NCI-H2029 treated with DMSO at 0.1 percent for 48 hours (cell line): Measurements from ENCODE around the gene RBM46.

ENCODE experiments used
- DNase-seq: peaks from one replicate; lab custom pipeline; 2025; lab: John Stamatoyannopoulos, UW

The RBM46 gene, protein sequence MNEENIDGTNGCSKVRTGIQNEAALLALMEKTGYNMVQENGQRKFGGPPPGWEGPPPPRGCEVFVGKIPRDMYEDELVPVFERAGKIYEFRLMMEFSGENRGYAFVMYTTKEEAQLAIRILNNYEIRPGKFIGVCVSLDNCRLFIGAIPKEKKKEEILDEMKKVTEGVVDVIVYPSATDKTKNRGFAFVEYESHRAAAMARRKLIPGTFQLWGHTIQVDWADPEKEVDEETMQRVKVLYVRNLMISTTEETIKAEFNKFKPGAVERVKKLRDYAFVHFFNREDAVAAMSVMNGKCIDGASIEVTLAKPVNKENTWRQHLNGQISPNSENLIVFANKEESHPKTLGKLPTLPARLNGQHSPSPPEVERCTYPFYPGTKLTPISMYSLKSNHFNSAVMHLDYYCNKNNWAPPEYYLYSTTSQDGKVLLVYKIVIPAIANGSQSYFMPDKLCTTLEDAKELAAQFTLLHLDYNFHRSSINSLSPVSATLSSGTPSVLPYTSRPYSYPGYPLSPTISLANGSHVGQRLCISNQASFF

GRCh38 chr4:154781126-154781982 lies at the start of gene RBM46:
Gene RBM46 (plus strand): TSS chr4:154781272. CDS start chr4:154796753, 15,481 bp downstream.
- no peak for DNase-seq

DNA sequence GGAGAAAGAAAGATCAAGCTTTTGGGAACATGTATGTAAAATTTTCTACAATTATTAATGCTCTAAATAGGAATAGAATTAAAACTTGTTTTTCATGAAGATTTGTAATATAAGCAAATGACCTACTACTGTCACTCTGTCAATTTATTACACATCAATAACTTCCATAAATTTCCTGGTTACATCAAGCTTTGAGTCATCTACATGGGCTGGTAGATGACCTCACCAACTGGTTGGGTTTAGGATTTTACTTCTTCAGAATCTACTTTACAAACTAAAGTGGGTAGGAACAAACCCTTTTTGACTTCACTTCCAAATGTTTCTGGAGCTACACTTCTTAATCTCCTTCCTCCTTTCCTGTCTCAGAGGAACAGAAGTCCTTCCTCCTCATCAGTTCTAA lies 49.3 kb upstream of the RBM46 start:
- DNase-seq = no peak

GRCh38 chr4:154732669-154733068 lies 48.4 kb upstream of the RBM46 start:
- no peak for DNase-seq

DNA sequence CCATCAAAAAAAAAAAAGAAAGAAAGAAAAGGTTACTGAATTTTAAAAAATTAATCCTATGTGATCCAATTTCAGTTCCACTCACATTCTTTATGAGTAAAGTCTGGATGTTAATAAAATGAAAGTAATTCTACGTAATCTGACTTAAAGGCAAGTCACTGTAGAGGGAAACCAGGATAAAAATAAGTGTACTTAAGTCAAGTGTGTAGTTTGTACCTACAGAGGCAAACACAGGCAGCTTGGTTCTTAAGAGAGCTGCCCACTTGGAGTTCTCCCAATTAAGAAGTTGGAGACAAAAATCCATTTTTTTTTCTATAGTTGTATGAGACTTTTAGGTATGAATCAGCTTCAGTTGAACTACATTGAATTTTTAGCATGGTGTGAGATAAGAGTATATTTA lies 44.3 kb upstream of the RBM46 start:
- no peak for DNase-seq

DNA sequence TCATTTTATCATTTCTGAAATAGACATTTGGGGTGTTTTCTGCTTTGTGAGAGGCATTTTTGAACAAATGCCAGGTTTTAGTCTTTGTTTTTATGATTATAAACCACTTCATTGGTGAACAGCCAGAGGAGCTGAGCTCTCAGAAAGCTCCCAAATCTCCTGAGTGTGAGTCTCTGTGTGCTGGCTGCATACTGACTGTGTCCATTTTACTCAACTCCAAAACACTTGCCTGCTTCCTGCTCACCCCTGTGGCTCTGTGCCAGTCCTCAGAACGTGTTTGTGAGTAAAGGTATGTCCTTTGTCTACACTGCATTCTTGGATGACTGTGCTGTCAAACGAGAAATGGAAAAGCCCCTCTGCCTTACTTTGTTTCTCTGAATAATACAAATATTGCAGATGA lies 42.6 kb upstream of the RBM46 start:
- no peak for DNase-seq

DNA sequence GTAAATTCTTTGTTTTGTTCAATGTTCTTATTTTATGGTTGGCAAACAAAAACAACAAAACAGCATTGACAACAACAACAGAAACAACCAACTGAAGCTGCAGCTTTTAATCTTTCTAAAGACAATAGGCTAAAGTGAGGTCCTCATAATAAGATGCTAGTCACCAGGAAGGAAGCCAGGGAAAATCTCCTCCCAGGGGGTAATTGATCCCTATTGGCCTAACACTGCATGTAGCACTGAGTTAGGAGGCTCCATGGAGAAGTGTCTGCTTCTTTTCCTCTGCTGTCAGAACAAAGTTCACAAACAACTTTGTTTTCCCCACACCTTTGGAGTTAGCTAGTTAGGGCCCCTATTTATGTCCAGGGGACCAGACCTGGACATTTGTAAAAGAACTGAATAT lies 42.0 kb upstream of the RBM46 start:
- DNase-seq = no peak

GRCh38 chr4:154740462-154740861 lies 40.6 kb upstream of the RBM46 start:
- DNase-seq = no peak

GRCh38 chr4:154741131-154741665 lies 39.9 kb upstream of the RBM46 start:
- no peak for DNase-seq

DNA sequence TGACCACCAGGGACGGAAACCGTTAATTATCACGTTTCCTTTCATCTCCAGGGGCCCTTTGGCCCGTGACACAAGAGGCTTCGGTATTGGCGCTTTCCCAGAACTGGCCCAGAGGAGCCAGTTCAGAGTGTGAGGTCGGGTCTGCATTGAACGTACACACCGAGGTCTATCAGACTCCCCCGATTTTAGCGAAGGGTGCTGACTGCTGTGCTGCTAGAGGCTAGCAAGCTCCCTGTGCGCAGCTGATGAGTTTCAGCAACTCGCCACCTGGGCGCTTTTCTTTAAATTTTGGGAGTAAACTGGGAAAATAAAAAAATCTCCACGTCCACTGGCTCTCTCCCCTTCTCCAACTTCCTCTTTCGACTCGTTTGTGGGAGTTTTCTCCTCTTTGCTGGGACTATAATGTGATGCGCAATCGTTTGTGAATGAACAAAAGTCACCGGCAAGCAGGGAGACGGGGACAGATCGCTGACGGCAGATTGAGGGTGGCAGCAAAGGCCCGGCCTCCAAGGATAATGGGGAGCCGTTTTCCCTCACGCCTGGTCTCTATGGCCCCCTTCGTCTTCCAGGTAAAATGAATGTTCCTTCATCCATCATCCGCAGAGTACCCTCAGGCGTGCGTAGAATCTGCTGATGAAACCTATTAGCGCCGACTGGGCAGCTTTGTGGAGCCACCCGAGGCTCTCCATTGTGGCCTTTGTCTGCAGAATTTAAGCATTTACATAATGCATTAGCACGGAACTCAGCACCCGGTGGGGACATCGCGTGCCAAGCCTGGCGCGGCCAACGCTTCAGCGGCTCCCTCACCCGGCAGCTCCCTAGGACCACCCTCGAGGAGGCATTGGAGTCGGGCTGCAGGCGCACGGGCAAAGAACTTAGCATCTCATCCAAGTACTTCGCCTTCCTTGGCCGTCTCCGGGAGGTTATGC lies 38.9 kb upstream of the RBM46 start:
- DNase-seq = no peak

DNA sequence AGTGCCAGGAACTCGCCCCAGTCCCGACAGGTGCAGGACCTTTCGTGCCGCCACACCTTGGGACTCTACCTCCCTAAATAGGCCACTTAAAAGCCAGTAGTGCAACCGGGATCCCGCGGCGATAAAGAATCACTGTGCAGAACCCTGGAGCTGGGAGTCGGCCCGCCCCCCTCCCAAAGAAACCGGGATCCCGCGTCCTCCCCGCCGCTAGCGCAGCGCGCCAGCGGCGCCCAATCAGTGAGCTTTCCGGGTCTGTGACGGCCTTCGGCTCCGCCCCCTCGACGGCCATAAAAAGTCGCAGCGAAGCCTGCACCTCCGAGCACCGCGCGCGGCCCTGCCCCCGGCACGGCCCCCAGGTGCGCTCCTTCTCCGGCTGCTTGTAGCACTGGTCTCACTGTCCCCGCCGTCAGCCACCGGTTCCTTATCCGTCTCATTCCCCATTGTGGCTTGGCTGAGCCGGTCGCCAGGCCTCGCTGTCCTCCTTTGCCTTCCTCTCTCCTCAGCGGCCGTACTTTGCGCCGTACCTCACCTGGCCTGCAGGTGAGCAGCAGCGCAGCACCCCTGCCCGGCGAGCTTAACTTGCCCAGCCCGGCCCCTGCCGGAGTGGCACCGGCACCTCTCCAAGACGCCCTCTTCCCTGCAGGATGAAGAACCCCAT lies 37.3 kb upstream of the RBM46 start, which contains the start of gene LRAT:
Gene LRAT, plus strand, starts transcription at position 318 of the 658 bp plus-strand sequence. Its CDS starts 327 bp downstream, at position 645.
- DNase-seq = no peak

GRCh38 chr4:154744341-154744926 lies 36.6 kb upstream of the RBM46 start:
- no peak for DNase-seq

- no peak for DNase-seq
These were observed 23.4 kb upstream of the RBM46 start for GRCh38 chr4:154757713-154758112.

GRCh38 chr4:154760895-154761294 lies 20.2 kb upstream of the RBM46 start:
- no peak for DNase-seq

- no peak for DNase-seq
These were observed 2.8 kb upstream of the RBM46 start for GRCh38 chr4:154778264-154778663.

- no peak for DNase-seq
These were observed 1.6 kb upstream of the RBM46 start for GRCh38 chr4:154779362-154779947.

DNA sequence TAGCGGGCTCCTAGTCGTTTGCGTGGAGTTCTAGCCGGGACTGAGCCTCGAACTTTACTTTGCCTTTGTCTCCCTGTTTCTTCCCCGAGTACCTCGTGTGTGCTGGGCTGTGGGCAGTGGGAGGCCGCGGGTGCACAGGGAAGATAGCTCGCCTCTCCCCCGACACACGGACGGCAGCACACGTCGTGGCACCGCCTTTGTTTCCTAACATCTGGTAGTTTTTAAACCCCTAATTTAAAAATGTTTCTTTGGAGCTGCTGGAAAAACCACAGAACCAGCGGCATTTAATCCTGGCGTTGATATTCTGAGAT lies 866 bp downstream of the RBM46 start:
- no peak for DNase-seq

DNA sequence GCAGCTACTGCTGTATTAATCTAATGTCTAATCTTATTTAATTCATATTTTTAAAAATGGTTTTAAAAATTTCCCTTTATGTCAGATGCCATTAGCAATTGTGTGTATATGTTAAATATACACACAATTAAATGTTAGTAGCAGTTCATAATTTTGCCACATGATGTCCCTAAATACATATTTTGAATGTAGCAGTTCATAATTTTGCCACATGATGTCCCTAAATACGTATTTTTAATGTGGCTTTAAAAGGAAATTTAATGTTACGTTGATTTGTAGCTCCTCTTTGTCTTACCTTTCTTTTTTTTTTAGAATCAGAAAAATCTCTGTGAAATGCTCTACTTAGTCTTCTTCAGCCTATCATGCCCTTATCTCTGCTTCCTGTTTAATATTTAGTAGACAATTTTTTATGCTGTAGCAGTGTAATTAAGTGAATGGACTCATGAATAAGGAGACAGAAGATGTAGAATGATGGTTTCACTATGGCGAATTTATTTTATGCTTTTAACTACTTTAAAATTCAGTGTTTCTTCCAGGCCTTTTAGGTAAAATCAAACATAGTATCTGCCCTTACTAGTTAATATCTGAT lies 26.1 kb downstream of the RBM46 start:
- no peak for DNase-seq

- no peak for DNase-seq
These were observed 37.2 kb downstream of the RBM46 start for GRCh38 chr4:154818230-154818629.

GRCh38 chr4:154822775-154823174 lies 41.7 kb downstream of the RBM46 start:
- no peak for DNase-seq

- no peak for DNase-seq
These were observed 55.0 kb downstream of the RBM46 start for GRCh38 chr4:154836030-154836429.
